CD4-positive, alpha-beta T cell treated with Interleukin-2 at 100 ng/mL for 4 hours (primary cell): ENCODE results near the gene HEY2.
A peak's percentile ranks its signal among the peaks of the same experiment; 100 is the strongest.
"Not testable (repeated sequence)": the region's sequence is repeated elsewhere in the genome, so short reads cannot be mapped to it uniquely, and the experiment has no call there.

Source experiments
- DNase-seq: peaks from one replicate; pipeline ENCODE4 v3.0.0-alpha.2; 2020; ENCODE audit warnings: low spot score

HEY2 gene

GRCh38 chr6:125773387-125774341, 24.2 kb downstream of the HEY2 start:
- DNase-seq: no peak

- DNase-seq: not testable (repeated sequence)
Observed at GRCh38 chr6:125776107-125776826, 26.8 kb downstream of the HEY2 start.

- peak; percentile 95 for DNase-seq
Observed at GRCh38 chr6:125779924-125780539, 30.6 kb downstream of the HEY2 start.

DNA sequence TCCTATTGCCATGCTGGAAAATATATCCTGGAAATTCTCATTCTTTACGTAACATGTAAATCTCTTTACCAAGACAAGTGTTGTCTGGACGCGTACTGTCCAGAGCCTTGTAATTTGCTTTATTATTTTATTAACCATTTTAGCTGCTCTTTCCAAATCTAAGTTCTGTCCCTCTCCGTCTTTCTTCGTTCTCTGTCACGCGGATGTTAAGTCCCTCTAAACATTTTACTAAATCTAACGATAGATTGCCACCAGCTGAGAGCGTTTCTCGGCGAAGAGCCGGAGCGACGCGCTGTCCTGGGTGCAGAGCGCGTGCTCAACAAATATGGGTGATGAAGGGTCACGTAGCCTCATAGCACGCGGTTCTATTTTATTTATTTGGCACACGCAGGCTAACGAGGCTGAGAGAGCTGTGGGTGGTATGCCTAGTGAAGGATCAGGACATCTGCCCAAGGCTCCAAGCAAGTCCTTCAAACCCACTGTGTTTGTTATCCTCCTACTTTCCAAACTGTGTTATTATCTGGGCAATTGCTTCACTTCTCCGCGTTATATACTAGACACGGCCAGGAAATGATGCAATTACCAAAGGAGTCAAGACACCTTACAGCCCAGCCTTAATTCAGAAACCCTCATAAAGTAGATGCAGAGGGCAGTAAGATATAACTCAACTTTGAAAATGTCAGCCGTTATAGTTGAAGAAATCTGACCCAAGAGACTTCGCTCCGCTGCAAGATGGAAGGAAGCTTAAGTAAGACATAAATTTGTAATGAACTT, 31.3 kb downstream of the HEY2 start:
- DNase-seq: peak; percentile 66

- peak; percentile 22 for DNase-seq
Observed at GRCh38 chr6:125781314-125781868, 32.0 kb downstream of the HEY2 start.

- DNase-seq: no peak
Observed at GRCh38 chr6:125784365-125784764, 34.9 kb downstream of the HEY2 start.

DNA sequence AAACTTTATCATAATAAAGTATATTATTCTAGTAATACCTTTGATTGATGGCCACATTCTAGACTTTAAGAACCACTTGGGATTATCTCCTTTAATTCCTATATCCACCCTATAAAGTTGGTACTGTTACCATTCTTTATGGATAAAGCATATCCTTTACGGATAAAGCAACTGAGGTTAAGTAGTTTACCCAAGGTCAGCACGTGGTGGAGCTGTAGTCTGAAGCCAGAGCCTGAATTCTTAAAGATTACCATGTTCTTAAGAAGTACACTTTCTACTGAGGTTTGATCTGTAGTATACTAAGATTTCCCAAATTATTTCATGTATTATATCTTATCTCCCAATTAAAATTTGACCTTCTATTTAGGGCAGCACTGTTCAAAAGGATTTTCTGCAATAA, 38.4 kb downstream of the HEY2 start:
- DNase-seq: no peak

DNA sequence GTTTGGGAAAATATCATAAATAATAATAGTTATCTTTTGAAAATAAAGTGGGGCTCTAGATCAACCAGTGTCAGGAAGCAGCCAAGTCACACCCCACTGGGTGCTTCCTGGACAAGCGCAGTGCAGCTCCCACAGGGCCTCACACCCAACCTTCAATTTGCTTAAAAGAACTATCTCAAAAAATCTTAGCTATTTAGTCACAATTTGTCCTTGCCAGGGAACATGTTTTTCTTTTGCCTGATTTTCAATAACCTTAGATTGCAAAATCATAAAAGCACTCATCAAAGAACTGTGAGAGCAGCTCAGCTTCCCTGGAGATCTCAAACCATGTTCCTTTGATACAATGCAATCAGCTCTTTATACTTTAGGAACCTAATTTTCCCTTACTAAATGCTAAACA, 39.7 kb downstream of the HEY2 start:
- peak; percentile 27 for DNase-seq

GRCh38 chr6:125789576-125790357, 40.3 kb downstream of the HEY2 start:
- peak; percentile 34 for DNase-seq

- DNase-seq: peak; percentile 79
Observed at GRCh38 chr6:125790358-125791150, 41.1 kb downstream of the HEY2 start, which contains the start of gene NCOA7. NCOA7 (plus strand) TSS chr6:125790960; CDS start chr6:125815355, 24,395 bp downstream.

- peak; percentile 65 for DNase-seq
Observed at GRCh38 chr6:125791151-125791819, 41.9 kb downstream of the HEY2 start.

DNA sequence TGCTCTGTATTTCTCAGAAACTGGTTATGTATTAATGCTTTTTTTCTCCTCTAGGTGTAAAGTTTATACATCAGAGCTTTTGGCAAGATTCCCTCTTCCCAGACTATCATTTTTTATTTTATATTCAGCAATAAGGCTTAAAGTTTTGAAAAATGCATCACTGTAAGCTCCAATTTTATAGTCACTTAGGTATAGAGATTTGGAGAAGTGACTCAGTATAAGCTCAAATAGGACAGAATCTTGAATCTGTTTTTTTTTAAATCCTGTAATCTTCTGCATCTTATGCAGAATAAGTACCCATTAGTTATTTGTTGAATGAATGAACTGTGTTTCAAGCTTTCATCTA, 42.4 kb downstream of the HEY2 start:
- no peak for DNase-seq

DNA sequence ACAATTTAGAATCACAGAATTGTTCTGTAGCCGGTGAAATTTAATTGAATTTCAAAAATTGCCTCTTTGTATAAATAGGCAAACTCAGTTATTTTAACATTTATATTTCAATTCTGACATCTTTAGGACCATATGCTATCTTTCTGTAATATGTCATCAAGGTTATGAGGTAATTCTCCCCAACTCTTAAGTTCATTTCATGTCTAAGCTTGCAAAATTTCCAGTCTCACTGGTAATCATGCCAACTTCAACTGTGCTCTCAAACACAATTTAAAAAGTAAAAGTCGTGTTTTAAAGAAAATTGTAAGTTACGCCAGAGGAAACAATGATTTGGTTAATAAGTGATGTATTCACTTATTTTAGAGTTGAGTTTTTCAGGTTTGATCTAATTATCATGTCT, 42.7 kb downstream of the HEY2 start:
- no peak for DNase-seq

- DNase-seq: no peak
Observed at GRCh38 chr6:125792680-125793079, 43.2 kb downstream of the HEY2 start.

GRCh38 chr6:125793280-125793679, 43.8 kb downstream of the HEY2 start:
- DNase-seq: no peak

DNA sequence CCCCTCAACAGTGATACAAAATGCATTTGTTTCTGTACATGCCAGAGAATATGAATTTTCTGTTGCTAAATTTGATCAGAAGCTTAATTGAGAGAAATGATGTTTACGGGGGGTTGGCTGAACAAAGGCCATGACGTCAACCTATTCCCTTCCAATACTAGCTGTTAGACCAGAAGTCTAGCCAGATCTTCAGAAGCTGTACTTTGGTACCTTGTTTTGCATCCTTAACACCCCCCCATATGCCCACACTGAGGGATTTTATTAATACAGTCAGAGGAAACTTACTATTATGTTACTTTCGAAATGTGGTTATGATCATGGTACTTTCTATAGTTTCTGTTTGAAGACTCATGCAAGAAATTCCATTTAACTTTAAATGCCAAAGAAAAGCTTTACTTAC, 44.4 kb downstream of the HEY2 start:
- DNase-seq: peak; percentile 30

GRCh38 chr6:125794342-125795137, 45.1 kb downstream of the HEY2 start:
- no peak for DNase-seq

GRCh38 chr6:125795301-125795700, 45.9 kb downstream of the HEY2 start:
- DNase-seq: no peak
